SHP77 (cell line): ENCODE data around the gene MED31.
"Not testable (repeated sequence)": the region's sequence is repeated elsewhere in the genome, so short reads cannot be mapped to it uniquely, and the experiment has no call there.

Experiments
- DNase-seq, 2 experiments: peaks; one replicate each; lab custom pipeline; 2025; lab: John Stamatoyannopoulos, UW

MED31 gene

DNA sequence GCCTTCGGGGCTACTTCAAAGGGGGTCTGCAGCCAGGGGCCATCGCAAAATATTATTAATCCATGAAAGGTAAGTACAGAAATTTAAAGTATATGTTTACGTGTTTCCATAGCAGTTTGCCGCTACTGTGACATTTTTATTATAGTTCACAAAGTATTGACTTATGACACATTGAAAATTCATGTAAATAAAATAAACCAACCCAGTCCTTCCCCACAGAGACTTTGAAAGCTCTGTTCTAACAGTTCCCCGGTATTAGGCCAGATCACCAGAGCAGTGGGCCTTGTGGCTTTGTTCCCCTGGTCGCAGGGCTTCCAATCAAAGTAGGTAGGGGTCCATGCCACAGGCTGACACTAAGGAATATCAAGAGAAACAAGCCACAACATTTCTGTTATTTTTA is 24.8 kb downstream of the MED31 start:
- DNase-seq = no peak

DNA sequence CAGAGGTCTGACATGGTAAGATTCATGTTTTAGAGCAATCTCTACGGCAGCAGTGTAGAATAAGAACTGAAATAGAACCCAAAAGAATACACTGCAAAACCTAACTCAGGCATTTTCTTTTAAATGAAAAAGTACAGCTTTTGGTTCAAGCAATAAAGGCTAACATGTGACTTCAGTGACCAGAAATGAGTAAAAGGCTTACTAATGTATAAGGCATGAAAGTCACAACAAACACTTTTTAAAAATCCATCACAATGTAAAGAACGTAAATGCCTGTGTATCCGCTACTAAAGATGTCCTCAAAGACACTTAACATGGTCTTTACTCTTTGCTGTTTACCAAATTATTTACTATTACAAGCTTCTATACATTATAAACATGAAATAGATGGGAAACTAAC is 27.5 kb downstream of the MED31 start:
- no peak for DNase-seq

DNA sequence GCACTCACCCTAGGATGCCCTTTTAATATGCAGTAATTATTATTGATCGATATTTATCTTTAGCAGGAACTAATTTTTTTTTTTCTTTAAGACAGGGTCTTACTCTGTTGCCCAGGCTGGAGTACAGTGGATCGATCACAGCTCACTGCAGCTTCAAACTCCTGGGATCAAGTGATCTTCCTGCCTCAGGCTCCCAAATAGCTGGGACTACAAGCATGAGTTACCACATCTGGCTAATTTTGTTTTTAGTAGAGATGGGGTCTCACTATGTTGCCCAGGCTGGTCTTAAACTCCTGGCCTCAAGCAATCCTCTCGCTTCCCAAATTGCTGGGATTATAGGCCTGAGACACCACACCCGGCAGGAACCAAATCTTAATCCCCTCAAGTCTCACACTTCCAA is 40.2 kb downstream of the MED31 start:
- DNase-seq = no peak

DNA sequence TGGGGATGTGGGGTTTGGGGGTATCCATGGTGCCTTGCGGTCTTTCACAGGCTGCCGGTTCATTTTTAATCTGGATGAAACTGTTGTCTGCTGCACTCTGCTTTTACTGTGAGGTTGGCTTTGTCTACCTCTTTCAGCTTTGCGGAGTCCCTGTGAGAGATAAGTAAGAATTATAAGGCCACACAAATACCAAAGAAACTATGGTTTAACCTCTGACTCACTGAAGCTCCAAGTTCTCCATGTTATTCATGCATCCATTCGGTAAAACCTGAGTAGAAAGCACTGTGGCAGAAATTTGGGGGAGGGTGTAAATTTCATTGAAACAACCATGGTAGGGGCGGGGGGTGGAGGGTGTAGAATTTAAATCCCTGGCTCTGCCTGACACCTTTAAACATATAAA is 41.4 kb downstream of the MED31 start:
- no peak for DNase-seq

DNA sequence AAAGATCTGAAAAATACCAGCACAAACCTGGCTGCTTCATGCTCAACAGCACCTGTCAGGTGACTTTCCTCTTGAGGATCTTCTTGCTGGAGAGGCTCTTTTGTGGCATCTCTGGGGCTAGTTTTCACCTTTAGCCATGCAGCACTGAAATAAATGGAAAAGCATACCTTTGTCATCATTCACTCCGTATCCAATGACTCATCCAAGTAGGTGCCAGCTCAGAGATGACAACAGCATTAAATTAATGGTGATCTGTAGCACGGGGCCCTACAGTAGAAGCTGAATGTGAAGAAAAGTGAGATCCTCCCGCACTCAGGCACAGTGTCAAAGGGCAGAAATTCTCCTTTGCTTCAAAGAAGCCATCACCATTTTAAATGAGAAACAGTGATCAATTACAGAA is 43.1 kb downstream of the MED31 start:
- DNase-seq = no peak

DNA sequence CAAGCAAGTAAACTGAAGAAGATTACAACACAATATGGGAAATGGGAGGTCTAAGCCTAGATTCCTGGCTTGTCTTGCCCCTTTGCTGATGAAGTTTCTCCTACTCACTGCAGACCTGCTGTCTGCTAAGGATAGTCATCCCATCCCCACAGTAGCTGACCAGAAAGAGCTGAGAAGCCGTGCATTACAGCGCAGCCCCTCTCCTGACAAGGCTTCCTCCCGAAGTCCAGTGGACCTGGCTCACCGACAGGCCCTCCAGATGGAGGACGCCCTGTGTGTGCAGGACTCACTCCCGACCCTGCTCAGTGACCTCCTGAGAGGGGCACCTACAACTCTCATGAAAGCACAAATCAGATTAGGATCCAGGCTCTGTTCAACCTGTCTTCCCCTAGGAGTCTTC is 46.3 kb downstream of the MED31 start:
- DNase-seq = no peak

DNA sequence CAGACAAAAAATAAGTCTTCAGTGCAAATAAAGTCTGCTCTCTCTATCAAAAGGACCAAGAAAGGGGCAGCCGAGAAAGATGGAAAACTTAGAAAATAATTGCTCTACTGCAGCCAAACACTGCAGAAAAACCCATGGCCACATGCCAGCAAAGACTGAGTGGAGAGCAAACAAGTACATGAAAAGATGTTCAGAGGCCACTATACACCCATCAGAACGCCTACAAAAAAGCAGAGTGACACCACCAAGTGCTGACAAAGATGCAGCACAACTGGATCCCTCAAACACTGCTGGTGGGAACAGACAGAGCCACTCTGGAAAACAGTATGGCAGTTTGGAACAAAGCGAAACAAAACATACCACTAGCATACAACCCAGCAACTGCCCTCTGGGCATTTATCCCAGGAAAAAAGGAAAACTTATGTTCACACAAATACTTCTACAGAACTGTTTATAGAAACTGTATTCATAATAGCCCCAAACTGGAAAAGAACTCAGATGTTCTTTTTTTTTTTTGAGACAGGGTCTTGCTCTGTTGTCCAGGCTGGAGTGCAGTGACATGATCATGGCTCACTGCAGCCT is 47.6 kb downstream of the MED31 start:
- DNase-seq = no peak

DNA sequence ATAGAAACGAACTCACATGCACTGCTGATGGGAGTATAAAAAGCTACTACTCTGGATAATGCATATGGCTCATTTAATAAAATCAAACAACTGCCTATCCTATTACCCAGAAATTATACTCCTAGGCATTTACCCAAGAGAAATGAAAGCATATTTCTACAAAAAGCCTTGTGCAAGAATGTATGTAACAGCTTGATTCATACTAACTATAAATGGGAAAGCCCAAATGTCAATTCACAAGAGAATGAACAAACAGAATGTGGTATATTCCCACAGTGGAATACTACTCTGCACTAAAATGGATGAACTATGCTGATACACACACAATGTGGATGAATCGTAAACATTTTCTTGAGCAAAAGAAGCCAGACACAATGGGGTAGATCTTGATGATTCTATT is 49.3 kb downstream of the MED31 start:
- no peak for DNase-seq

DNA sequence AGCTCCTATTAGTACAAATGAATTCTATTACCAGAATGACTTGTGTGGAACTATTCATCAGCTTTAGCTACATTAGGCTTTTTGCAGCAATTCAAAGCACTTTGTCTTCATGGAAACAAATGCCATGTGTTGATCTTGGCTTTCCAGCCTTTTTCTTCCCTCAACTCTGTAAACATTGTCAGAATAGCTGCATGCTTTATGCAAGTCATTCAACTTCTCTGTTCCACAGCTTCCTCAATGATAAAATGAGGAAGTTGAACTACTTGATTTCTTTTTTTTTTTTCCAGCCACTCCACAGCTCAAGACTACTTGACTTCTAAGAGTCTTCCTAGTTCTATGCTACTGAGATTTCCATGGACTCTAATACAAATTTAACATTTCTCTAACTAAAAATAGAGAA is 52.0 kb downstream of the MED31 start:
- DNase-seq = no peak

DNA sequence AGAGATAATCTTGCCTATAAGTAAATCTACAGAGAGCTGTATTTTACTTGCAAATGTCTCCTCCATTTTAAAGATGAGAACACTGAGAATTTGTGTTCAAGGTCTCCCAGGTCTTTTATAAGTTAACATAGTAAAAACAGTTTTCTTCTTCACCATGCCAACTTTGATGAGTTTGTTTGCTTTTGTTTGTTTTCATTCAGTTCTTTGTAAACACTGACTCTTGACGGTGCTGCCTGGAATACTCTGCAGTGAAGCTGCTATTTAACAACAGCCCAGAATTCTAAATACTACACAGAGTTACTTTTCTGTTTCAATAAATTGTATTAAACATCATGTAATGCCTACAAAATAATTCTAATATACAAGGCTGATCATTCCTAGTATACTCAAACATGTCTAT is 53.7 kb downstream of the MED31 start:
- no peak for DNase-seq

DNA sequence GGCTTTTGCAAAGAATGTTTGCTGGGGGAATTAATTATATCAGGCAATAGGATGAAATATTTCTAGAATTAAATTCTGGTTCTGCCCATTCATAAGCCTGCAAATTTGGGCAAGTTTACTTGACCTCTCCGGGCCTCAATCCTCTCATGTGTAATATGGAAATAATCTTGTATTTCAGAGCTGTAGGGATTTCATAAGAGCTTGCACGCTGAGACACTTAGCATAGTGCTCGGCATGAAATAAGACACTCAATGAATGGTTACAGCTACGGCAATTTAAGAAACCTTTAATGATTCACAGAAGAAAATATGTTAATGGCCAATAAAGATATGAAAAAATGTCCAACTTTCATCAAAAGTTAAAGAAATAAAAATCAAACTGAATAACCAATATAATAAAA is 54.5 kb downstream of the MED31 start:
- DNase-seq = no peak

DNA sequence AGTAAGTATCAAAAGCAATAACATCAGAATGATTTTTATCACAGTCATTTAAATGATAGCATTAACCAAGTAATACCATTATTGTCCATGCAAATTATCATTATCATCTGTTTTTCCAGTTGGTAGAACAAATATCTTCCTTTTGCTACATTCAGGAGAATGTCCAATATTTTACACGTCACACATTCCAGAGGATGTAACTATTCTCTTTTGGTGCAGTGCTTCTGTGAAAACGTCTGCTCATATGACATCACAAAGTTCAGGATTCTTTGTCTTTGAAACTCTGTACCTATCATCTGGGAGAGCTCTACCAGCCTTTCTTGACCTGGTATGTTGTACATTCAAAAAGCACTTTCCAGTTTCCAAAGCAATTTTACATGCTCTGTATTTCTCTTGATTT is 54.9 kb downstream of the MED31 start:
- DNase-seq = no peak

DNA sequence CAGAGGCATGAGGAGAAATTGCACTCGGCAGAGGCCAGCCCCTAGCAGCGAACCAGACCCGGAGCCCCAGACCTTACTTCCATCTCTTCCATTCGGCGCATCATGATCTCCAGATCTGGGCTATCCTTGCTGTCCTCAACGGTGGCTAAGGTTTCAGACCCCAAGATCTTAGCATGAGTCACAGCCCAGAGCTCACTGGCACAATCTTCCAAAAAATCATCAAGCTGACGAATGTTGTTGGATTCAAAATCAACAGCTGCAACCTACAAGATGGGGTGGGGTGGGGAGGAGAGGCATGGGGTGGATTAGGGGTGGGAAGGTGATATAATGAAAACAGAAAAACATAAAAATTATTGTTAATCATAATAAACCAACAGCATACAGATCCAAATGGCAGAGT is 55.3 kb downstream of the MED31 start:
- no peak for DNase-seq

DNA sequence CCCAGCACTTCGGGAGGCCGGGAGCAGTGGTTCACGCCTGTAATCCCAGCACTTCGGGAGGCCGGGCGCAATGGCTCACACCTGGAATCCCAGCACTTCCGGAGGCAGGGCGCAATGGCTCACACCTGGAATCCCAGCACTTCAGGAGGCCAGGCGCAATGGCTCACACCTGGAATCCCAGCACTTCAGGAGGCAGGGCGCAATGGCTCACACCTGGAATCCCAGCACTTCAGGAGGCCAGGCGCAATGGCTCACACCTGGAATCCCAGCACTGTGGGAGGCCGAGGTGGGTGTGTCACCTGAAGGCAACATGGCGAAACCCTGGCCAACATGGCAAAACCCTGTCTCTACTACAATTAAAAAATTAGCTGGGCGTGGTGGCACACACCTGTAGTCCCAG is 58.0 kb downstream of the MED31 start:
- not testable (repeated sequence) for DNase-seq
